PC-9 (cell line): Measurements from ENCODE around the gene FILIP1L. TPM values are rescaled to one million over a fixed set of nuclear protein-coding genes. Genes with fewer than 3 reads are reported as not detected.
A peak's percentile ranks its signal among the peaks of the same experiment; 100 is the strongest.
"Not testable (repeated sequence)": the region's sequence is repeated elsewhere in the genome, so short reads cannot be mapped to it uniquely, and the experiment has no call there.

Experiments
- BruUV-seq: library from RNA; stranded (reverse); fragments of 400-500 nt; replicated peaks from 2 replicates; lab custom pipeline; 2021; lab: Mats Ljungman, UMichigan
- CTCF ChIA-PET: fragments of 300-600 bp; sonication (Branson Sonifier 250); formaldehyde crosslinking; loops from one replicate; lab custom pipeline; 2022; ENCODE audit warnings: antibody characterized with exemption; lab: Charles Lee
- POLR2A ChIA-PET: fragments of 300-600 bp; sonication (Branson Sonifier 250); formaldehyde crosslinking; loops from one replicate; lab custom pipeline; 2022; ENCODE audit warnings: antibody characterized with exemption; ENCODE audit not compliant: unreplicated experiment; lab: Charles Lee
- DNase-seq, 2 experiments: peaks; one replicate each; pipeline versions ENCODE4 v3.0.0 to v3.0.0-alpha.2; 2015 to 2022; ENCODE audit warnings: mixed read lengths in 1 of 2
- H2AFZ ChIP-seq: fragments of 200-600 bp; sonication (generic); 2 replicates; pipeline ENCODE4 v1.8.1; 2017; ENCODE audit warnings: antibody characterized with exemption
- H3F3A ChIP-seq: fragments of 200-600 bp; sonication (generic); 2 replicates; pipeline ENCODE4 v1.8.1; 2017; ENCODE audit warnings: antibody characterized with exemption, mild to moderate bottlenecking, low read depth; ENCODE audit not compliant: insufficient read depth
- H3K27ac ChIP-seq: fragments of 200-600 bp; sonication (generic); 2 replicates; pipeline ENCODE4 v1.6.1; 2016; ENCODE audit warnings: mixed run types
- H3K27me3 ChIP-seq: fragments of 200-600 bp; sonication (generic); 2 replicates; pipeline ENCODE4 v1.6.1; 2016; ENCODE audit warnings: low read depth, mixed run types; ENCODE audit not compliant: insufficient read depth
- H3K36me3 ChIP-seq: fragments of 200-600 bp; sonication (generic); 2 replicates; pipeline ENCODE4 v1.6.1; 2016; ENCODE audit warnings: low read depth, mixed run types
- H3K4me1 ChIP-seq: fragments of 200-600 bp; sonication (generic); replicated peaks from 2 replicates; pipeline ENCODE4 v1.6.1; 2016; ENCODE audit warnings: mixed run types; ENCODE audit not compliant: insufficient read depth
- H3K4me2 ChIP-seq: fragments of 200-600 bp; sonication (generic); 2 replicates; pipeline ENCODE4 v1.6.1; 2017; ENCODE audit warnings: mixed run types
- H3K4me3 ChIP-seq: fragments of 200-600 bp; sonication (generic); 2 replicates; pipeline ENCODE4 v1.6.1; 2016; ENCODE audit warnings: mixed run types
- H3K79me2 ChIP-seq: fragments of 200-600 bp; sonication (generic); 2 replicates; pipeline ENCODE4 v1.6.1; 2017; ENCODE audit warnings: low read depth, mixed run types
- H3K9me2 ChIP-seq: fragments of 200-600 bp; sonication (generic); 2 replicates; pipeline ENCODE4 v1.8.1; 2017; ENCODE audit warnings: mild to moderate bottlenecking; ENCODE audit not compliant: insufficient read depth
- H3K9me3 ChIP-seq: fragments of 200-600 bp; sonication (generic); 2 replicates; pipeline ENCODE4 v1.8.1; 2016; ENCODE audit warnings: low read depth; ENCODE audit not compliant: insufficient read depth
- H4K20me1 ChIP-seq: fragments of 200-600 bp; sonication (generic); 2 replicates; pipeline ENCODE4 v1.8.1; 2017; ENCODE audit not compliant: insufficient read depth
- EZH2 ChIP-seq: fragments of 200-600 bp; sonication (generic); IDR thresholded peaks from 2 replicates; pipeline ENCODE4 v1.8.0; 2017; ENCODE audit warnings: antibody characterized with exemption, low read depth
- intact Hi-C: fragments of 100-400 bp; cut with micrococcal nuclease; formaldehyde crosslinking; loops from one replicate; pipeline ENCODE4 v1.10.0; 2022; ENCODE audit not compliant: unreplicated experiment
- total RNA-seq: library from RNA; stranded (reverse); gene quantifications from 2 replicates; pipeline ENCODE4 v1.2.3, GENCODE V29; 2021
- TF ChIP-seq, protein P1 (sequence below): fragments of 200-600 bp; sonication (generic); conservative IDR thresholded peaks from 2 replicates; pipeline ENCODE4 v1.6.1; 2017; ENCODE audit warnings: mixed run types, antibody characterized with exemption, mild to moderate bottlenecking, moderate library complexity

Gene FILIP1L
- total RNA-seq, 1 experiment from 2014 or later: 16.8 TPM

GRCh38 chr3:100098784-100099070, 15.6 kb downstream of the FILIP1L start:
- H3K9me3 ChIP-seq: peaks cover 5% of the 10 kb centered on the region; the same call in 1 of the 2 replicates
- no peak overlapping the region for H2AFZ ChIP-seq
- no peaks in the 10 kb centered on the region for H3K79me2 ChIP-seq
- no peaks in the 10 kb centered on the region for H3K27me3 ChIP-seq
- ChIA-PET CTCF (interaction anchor here (0.6 kb wide), 1 partner anchor 1369 kb away, joined by 4 read pairs; no protein-coding TSS in a partner anchor), POLR2A (no interaction called here)
- H3F3A ChIP-seq: peaks cover 12% of the 10 kb centered on the region; the same call in 1 of the 2 replicates
- DNase-seq: no peak
- H3K4me2 ChIP-seq: peak overlapping the region; percentile 60
- peaks cover 49% of the 10 kb centered on the region for H3K4me1 ChIP-seq
- no peak overlapping the region for H3K4me3 ChIP-seq
- no TSS peak for BruUV-seq
- no peak for TF ChIP-seq EZH2
- TF ChIP-seq, protein P1, sequence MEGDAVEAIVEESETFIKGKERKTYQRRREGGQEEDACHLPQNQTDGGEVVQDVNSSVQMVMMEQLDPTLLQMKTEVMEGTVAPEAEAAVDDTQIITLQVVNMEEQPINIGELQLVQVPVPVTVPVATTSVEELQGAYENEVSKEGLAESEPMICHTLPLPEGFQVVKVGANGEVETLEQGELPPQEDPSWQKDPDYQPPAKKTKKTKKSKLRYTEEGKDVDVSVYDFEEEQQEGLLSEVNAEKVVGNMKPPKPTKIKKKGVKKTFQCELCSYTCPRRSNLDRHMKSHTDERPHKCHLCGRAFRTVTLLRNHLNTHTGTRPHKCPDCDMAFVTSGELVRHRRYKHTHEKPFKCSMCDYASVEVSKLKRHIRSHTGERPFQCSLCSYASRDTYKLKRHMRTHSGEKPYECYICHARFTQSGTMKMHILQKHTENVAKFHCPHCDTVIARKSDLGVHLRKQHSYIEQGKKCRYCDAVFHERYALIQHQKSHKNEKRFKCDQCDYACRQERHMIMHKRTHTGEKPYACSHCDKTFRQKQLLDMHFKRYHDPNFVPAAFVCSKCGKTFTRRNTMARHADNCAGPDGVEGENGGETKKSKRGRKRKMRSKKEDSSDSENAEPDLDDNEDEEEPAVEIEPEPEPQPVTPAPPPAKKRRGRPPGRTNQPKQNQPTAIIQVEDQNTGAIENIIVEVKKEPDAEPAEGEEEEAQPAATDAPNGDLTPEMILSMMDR: no peak
- intact Hi-C loops: loop anchor here (1.0 to 5.0 kb wide), 3 partner anchors 52 to 196 kb away; no protein-coding TSS in a partner anchor
- H3K36me3 ChIP-seq: no peaks in the 10 kb centered on the region
- H4K20me1 ChIP-seq: no peaks in the 10 kb centered on the region
- peak overlapping the region; percentile 40 for H3K27ac ChIP-seq
- no peaks in the 10 kb centered on the region for H3K9me2 ChIP-seq

DNA sequence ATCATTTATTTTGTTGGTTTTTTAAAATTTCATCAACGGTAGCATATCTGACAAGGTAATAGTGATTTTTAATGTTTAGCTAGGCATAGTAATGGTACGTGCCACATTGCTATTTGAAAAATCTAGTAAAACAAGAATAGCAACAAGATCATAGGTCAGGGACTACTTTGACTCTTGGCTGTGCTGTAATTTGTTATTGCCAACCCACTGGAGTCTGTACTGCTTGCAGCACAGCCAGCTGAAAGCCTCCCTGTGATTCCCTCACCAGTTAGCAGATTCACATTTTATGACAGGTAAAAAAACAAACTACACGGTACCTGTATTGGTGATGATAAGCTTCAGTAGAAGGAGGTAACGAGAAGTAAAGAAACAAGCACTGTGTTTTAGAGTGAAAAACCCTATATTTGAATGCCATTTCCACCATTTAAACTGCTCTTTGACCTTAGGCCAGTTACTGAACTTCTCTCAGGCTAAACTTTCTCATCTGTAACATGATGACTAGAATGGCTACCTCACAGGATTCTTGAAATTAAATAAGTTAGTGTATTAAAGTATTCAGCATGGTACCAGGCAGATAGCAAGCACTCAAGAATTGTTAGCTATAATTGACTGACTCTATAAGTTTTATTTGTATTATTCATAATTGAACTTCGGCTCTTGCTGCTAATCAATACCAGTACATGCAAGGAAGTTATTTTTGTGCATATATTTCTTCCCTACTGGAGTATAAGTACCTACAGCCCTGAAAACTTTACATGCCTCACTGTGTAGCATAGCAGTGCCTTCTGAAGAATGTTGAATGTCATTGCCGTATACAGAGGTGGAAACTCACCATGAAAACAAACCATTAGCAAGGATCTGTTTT, 16.1 kb downstream of the FILIP1L start:
- TF ChIP-seq EZH2: no peak
- TF ChIP-seq, protein P1: no peak
- ChIA-PET CTCF (interaction anchor here (0.6 kb wide), 2 partner anchors 27 to 266 kb away, joined by 3 to 5 read pairs; no protein-coding TSS in a partner anchor), POLR2A (interaction anchor here (0.6 to 1.1 kb wide), 3 partner anchors 56 to 156 kb away, joined by 3 read pairs; no protein-coding TSS in a partner anchor)
- H3K27me3 ChIP-seq: no peaks in the 10 kb centered on the region
- intact Hi-C loops: loop anchor here (1.0 to 5.0 kb wide), 3 partner anchors 51 to 196 kb away; no protein-coding TSS in a partner anchor
- H3K79me2 ChIP-seq: no peaks in the 10 kb centered on the region
- no peaks in the 10 kb centered on the region for H3K36me3 ChIP-seq
- BruUV-seq: no TSS peak
- no peaks in the 10 kb centered on the region for H4K20me1 ChIP-seq
- peak overlapping the region; percentile 40 for H3K27ac ChIP-seq
- peaks cover 5% of the 10 kb centered on the region; the same call in 1 of the 2 replicates for H3K9me3 ChIP-seq
- H3K4me3 ChIP-seq: peak overlapping the region; percentile 6; the same call in 1 of the 2 replicates
- peak; percentile 49 to 96 for DNase-seq
- H3K9me2 ChIP-seq: no peaks in the 10 kb centered on the region
- H3K4me2 ChIP-seq: peak overlapping the region; percentile 60
- peaks cover 46% of the 10 kb centered on the region for H3K4me1 ChIP-seq
- no peak overlapping the region for H2AFZ ChIP-seq
- H3F3A ChIP-seq: peaks cover 12% of the 10 kb centered on the region; the same call in 1 of the 2 replicates

- peaks cover 5% of the 10 kb centered on the region; the same call in 1 of the 2 replicates for H3K9me3 ChIP-seq
- no TSS peak for BruUV-seq
- DNase-seq: no peak
- intact Hi-C loops: loop anchor here (5.0 kb wide), 1 partner anchor 195 kb away; no protein-coding TSS in a partner anchor
- peaks cover 12% of the 10 kb centered on the region; the same call in 1 of the 2 replicates for H3F3A ChIP-seq
- H3K4me3 ChIP-seq: no peak overlapping the region
- no peak overlapping the region for H2AFZ ChIP-seq
- no peaks in the 10 kb centered on the region for H3K79me2 ChIP-seq
- no peaks in the 10 kb centered on the region for H3K27me3 ChIP-seq
- peaks cover 46% of the 10 kb centered on the region for H3K4me1 ChIP-seq
- H3K27ac ChIP-seq: no peak overlapping the region
- no peaks in the 10 kb centered on the region for H3K36me3 ChIP-seq
- ChIA-PET CTCF (no interaction called here), POLR2A (no interaction called here)
- no peaks in the 10 kb centered on the region for H3K9me2 ChIP-seq
- TF ChIP-seq, protein P1: no peak
- no peak for TF ChIP-seq EZH2
- H4K20me1 ChIP-seq: no peaks in the 10 kb centered on the region
- peak overlapping the region; percentile 60 for H3K4me2 ChIP-seq
These were observed 17.4 kb downstream of the FILIP1L start for GRCh38 chr3:100096866-100097265.

DNA sequence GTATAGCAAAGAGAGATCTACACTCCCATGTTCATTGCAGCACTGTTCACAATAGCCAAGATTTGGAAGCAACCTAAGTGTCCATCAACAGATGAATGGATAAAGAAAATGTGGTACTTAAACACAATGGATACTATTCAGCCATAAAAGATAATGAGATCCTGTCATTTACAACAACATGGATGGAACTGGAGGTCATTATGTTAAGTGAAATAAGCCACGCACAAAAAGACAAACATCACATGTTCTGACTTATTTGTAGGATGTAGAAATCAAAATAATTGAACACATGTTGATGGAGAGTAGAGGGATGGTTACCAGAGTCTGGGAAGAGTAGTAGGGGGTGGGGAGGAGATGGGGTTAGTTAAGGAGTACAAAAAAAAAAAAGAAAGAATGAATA, 18.0 kb downstream of the FILIP1L start:
- H3K27me3 ChIP-seq, H3K36me3 ChIP-seq, H3K79me2 ChIP-seq, DNase-seq, H3K27ac ChIP-seq, POLR2A ChIA-PET, H3K9me3 ChIP-seq, H3K4me2 ChIP-seq, H3K4me3 ChIP-seq, H2AFZ ChIP-seq, H3K9me2 ChIP-seq, BruUV-seq, H4K20me1 ChIP-seq: not testable (repeated sequence)
- CTCF ChIA-PET: interaction anchor here (0.6 kb wide), 1 partner anchor 160 kb away, joined by 11 read pairs; no protein-coding TSS in a partner anchor
- intact Hi-C loops: loop anchor here (5.0 kb wide), 1 partner anchor 194 kb away; no protein-coding TSS in a partner anchor
- H3F3A ChIP-seq: peaks cover 12% of the 10 kb centered on the region; the same call in 1 of the 2 replicates
- H3K4me1 ChIP-seq: peaks cover 46% of the 10 kb centered on the region
